NCI-H1048 (cell line): Measurements from ENCODE around the gene DLK1.

Source experiments
- DNase-seq: peaks from one replicate; lab custom pipeline; 2025; lab: John Stamatoyannopoulos, UW

DLK1 gene

DNA sequence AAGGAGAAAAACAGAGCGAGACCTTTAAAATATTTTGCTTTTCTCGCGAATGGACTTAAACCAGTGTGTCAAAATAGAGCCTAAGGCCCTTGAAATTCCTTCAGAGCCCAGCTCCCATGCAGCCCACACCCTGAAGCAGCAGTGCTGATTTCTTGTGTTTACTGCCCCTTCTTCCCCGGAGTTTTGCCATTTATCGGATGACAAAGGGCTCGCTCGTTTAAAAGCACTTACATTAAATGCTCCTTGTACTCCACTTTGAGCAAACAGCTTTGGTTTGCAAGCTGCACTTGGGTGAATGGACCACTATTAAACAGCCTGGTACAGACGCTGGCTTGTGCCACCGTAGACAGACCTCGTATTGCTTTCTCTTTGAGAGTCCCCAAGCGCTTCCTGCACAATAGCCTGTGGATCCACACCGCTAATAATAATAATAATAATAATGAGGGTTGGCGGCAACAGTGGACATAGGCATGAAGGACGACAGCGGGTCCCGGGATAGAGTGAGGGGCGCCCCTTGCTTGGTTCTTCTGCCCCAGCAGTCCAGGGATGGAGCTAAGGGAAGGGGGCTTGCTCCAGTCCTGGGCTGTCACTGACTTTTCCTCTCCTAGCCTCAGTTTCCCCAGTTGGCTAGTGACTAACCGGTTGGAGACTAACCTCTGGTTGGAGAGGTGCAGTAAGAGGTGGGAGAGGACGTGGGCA, 6.6 kb downstream of the DLK1 start:
- no peak for DNase-seq

DNA sequence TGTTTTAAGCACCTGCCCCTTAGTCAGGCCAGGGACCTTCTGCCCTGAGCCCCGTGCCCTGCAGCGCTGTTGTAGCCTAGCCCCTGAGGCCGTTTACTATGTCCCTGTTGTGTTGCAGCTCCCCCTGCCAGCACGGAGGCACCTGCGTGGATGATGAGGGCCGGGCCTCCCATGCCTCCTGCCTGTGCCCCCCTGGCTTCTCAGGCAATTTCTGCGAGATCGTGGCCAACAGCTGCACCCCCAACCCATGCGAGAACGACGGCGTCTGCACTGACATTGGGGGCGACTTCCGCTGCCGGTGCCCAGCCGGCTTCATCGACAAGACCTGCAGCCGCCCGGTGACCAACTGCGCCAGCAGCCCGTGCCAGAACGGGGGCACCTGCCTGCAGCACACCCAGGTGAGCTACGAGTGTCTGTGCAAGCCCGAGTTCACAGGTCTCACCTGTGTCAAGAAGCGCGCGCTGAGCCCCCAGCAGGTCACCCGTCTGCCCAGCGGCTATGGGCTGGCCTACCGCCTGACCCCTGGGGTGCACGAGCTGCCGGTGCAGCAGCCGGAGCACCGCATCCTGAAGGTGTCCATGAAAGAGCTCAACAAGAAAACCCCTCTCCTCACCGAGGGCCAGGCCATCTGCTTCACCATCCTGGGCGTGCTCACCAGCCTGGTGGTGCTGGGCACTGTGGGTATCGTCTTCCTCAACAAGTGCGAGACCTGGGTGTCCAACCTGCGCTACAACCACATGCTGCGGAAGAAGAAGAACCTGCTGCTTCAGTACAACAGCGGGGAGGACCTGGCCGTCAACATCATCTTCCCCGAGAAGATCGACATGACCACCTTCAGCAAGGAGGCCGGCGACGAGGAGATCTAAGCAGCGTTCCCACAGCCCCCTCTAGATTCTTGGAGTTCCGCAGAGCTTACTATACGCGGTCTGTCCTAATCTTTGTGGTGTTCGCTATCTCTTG, 7.6 kb downstream of the DLK1 start:
- no peak for DNase-seq

DNA sequence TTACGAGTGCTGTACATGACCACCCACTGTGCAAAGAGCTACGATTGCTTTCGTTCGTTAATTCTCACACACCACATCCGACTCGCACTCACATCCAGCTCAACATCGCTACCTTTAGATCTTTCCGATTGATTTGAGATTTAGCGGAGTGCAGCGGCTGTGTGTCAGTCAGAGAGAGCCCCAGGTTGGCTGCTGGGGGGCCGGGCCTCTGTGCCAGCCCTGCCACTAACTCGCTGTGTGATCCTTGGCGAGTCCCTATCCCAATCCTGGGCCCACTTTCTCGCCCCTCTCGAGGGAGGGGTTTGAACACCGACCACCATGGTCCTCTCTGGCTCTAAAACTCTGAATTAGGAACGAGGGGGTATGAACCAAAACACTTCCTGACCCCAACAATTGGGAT, 8.6 kb downstream of the DLK1 start:
- no peak for DNase-seq

DNA sequence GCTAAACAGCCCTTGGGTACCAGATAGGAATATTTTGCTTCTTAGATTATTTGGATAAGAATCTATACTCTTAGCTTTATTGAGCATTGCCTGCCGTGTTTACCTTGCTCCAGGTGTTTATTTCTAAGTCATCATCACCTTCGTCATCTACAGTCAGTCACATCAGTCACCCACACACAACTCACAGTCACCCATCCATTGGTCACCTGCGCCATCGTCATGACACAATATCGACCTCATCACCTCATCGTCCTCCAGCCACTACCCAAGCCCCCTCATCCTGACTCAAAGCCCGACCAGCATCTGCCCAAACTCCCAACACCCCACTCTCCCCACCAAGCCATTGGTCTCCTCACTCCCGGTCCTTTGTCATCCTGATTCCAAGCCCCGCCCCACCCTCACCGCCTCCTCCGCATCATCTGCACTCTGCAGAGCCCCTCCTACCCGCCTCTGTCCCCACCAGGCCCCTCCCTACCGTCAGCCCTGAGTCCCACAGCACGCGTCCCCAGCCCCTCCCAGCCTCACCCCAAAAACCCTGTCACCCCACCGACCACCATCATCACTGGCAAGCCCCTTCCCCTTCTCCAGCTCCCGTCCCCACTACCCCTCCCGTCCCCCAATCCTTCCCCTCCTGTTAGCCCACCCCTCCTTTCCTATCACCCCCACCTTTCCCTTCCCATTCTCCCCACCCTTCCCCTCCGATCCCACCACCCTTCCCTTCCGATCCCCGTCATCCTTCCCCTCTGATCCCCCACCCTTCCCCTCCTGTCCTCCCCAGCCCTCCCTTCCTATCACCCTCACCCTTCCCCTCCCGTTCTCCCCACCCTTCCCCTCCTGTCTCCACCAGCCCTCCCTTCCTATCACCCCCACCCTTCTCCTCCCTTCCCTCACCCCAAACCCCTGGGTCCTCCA, 9.8 kb downstream of the DLK1 start:
- DNase-seq = no peak

DNA sequence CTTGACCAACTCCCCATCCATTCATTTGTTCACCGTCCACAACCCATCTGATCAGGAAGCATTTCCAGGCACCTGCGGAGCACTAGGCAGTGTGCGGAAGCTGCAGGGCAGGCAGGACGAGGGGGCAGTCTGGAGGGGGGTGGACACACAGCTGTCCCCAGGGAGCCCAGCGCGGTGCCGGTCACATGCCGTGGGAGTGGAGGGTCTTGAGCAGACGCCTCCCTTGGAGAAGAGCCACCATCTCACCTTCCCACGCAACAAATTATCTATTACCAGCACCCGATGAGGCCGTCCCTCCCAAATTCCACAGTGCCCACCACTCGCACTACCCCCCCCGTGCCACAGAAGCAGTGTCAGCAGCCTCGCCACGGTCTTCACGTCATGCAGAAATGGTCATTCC, 10.8 kb downstream of the DLK1 start:
- no peak for DNase-seq

DNA sequence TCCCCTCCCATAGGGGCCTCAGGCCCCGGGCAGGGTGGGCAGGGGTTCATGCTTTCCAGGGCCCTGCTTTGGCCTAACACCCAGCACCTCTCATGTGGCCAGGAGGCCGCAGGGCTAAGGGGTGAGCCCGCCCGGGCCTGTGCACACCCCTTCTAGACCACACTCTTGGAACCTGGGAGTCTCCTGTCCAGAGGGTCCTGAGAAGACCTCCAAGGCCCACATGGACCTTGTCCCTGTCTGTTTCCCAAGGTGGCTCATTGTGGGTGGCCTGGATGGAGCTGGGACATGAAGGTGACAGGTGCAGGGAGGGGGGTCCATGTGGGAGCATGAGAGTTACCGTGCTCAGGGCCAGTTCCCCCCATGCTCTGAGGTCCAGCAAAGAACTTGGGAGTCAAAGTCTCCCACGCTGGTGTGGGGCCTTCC, 11.6 kb downstream of the DLK1 start:
- no peak for DNase-seq

DNA sequence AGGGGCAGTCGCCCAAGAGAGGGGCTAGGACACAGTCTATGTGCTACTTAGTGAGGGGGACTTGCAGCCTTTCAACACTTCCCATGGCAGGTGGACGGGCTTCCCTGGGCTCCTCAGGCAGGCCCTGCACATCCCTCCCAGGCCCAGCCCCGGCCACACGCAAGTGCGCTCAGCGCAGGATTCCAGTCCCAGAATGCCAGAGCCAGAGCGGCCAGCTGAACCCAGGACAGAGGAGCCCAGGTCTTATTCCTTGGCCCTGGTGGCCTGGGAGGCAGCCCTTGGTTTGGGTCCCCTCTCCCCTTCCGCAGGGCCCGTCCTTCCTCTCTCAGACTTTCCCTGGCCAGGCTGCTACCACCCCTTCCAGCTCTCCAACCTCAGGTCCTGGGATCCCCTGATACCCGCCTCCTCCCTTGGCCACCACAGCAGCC, 12.0 kb downstream of the DLK1 start:
- DNase-seq = no peak

DNA sequence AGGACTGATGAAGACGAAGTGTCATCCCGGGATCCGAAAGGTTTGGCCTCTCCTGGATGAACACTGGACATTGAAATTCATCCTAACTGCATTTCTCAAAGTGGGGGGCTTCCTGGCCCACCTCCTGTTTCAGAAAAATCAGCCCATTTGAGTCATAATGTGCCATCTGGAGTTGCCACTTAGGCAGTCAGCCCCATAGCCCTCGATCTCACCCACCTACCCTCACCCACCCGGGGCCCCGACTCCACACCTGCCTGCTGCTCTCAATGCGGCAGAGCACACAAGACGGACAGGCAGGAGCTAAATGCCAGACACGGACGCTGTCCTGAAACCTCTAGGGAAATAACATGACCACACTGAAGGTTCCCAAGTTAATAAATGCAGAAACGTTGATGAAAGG, 12.6 kb downstream of the DLK1 start:
- DNase-seq = no peak

DNA sequence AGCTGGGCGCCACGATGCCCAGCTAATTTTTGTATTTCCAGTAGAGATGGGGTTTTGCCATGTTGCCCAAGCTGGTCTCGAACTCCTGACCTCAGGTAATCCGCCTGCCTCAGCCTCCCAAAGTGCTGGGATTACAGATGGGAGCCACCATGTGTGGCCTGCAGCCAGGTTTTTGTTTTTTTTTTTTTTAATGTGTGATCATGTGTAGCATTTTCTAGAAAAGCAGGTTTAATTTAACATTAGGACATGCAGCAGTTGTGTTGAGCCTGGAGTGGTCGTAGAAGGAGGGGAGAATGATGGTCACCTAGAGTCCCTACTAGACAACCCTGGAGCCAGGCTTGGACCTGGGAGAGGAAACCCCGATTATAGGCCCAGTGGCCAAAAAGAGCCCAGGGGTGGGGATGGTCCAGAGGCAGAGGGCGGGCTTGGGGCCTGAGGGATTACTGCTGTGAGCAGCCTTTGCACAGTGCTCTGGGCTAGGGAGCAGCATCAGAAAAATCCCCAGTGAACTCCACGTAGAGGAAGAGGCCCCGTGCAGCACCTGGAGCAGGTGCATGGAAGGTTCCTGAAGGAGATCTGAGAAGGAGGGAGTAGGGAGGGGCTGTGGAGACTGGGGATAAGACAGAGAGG, 13.6 kb downstream of the DLK1 start:
- DNase-seq = no peak

DNA sequence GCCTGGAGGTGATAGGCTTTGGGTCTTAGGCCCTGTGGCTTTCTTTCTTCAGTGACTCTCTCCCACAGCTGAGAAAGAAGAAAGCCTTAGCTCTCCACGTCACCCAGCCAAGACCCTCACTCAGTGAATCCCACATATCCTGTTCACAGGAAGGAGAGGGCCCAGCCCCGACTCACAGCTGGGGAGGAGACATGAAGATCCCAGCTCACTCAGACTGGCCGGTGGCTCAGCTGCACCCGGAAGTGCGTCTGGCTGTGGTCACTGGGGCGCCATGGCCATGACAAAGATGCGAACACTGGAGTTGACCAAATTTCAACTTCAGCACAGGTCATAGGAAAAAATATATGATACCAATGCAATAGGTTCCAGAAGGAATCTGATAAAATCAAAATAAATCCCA, 14.2 kb downstream of the DLK1 start:
- DNase-seq = no peak

DNA sequence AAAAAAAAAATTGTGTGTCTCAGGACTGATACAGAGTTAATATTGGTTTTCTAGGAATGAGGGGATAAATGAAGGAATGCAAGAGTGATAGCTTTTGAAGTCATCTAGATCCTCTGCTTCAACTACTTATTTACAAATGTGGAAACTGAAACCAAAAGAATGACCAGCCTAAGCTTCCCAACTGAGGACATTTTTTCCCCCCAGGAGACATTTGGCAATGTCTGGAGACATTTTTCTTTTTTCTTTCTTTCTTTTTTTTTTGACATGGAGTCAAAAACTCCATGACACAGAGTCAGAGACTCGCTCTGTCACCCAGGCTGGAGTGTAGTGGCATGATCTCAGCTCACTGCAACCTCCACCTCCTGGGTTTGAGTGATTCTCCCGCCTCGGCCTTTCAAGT, 15.3 kb downstream of the DLK1 start:
- DNase-seq = no peak

DNA sequence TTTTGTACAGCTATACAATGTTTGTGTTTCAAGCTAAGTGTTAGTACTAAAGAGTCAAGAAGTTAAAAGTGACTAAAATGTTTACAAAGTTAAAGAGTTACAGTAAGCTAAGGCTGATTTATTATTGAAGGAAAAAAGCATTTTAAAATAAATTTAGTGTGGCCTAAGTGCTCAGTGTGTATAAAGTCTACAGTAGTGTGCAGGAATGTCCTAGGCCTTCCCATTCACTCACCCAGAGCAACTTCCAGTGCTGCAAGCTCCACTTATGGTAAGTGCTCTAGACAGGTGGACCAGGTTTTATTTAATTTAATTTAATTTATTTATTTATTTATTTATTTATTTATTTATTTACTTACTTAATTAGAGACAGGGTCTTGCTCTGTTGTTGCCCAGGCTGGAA, 19.6 kb downstream of the DLK1 start:
- DNase-seq = no peak

DNA sequence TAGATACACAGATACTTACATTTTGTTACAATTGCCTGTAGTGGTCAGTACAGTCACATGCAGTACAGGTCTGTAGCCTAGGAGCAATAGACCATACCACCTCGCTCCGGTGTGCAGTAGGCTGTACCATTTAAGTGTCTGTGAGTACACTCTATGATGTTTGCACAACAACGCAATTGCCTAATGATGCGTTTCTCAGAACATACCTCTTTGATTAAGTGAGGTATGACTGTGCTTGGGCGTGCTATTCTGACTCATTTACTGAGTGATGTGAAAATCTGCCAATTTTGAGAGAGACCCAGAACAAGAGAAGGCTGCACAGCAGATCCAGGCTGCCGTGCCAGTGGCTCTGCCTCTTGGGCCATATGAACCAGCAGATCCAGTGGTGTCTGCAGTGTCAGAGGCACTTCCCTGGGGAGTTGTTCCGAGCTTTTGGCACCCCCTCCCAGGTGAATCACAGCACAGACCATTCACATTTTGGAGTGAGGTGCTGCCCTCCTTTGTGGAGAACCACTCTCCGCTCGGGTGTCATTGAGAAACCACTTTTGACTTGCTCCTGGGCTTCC, 20.4 kb downstream of the DLK1 start:
- no peak for DNase-seq

DNA sequence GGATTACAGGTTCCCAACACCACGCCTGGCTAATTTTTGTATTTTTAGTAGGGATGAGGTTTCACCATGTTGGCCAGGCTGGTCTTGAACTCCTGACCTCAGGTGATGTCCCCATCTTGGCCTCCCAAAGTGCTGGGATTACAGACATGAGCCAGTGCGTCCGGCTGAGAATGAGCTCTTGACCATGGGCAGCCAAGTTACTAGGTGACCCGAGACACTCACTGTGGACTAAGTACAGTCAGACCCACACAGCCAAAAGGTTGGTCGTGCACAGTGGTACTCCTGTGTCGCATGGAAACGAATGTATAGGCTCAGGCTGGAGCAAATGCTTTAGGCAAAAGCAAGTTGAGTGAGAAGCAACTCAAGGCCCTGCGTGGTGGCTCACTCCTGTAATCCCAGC, 21.0 kb downstream of the DLK1 start:
- DNase-seq = no peak

DNA sequence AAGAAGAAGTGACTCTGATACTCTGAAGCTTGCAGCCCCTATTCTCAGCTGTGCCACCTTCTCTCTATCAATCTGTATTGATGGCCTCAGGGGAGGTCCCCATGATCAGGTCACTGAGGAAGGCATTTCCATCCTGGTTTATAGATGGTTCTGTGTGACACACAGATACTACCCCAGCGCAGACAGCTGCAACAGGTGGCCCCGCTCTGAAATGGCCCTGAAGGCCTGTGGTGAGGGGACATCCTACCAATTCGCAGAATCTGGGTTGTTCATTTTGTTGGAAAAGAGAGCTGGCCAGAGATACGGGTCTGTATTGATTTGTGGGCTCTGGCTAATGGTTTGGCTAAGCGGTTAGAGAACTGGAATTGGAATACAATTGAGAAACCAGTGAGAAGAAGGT, 21.7 kb downstream of the DLK1 start:
- DNase-seq = no peak

DNA sequence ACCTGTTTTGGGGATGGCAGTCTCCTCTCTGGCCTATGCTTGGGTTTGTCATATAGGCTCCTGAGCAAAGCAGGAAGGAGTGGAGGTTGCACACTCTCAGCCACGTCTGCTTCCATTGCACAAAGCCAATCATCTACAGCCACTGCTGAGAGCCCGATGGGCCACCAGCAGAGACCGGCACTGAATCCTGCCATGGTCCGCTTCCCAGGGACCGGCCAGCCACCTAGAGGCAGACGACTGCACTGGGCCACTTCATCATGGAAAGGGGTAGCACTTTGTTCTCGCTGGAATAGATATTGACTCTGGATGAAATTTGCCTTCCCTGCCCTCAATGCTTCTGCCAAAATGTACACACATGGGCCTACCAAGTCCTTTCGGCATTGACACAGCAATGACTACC, 22.3 kb downstream of the DLK1 start:
- DNase-seq = no peak

DNA sequence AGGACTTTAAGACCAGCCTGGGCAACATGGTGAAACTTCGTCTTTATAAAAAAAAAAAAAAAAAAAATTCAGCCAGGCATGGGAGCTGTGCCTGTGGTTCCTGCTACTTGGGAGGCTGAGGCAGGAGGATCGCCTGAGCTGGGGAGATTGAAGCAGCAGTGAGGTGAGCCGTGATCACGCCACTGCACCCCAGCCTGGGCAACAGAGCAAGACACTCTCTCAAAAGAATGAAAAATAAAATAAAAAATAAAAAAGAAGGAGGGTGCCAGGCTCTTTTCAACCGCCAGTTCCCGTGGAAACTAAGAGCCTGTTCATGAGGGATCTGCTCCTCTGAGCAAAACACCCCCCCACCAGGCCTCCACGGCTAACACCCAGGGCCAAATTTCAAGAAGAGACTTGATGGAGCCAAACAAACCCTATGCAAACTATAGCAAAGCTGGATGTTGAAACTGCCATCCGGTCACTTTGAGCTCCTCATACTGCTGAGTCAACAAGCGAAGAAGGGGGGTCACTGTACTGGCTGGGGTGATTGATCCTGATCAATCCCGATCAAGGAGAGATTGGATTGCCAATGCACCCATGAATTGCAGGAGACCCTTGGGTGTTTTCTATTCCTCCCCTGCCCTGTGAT, 23.4 kb downstream of the DLK1 start:
- no peak for DNase-seq

DNA sequence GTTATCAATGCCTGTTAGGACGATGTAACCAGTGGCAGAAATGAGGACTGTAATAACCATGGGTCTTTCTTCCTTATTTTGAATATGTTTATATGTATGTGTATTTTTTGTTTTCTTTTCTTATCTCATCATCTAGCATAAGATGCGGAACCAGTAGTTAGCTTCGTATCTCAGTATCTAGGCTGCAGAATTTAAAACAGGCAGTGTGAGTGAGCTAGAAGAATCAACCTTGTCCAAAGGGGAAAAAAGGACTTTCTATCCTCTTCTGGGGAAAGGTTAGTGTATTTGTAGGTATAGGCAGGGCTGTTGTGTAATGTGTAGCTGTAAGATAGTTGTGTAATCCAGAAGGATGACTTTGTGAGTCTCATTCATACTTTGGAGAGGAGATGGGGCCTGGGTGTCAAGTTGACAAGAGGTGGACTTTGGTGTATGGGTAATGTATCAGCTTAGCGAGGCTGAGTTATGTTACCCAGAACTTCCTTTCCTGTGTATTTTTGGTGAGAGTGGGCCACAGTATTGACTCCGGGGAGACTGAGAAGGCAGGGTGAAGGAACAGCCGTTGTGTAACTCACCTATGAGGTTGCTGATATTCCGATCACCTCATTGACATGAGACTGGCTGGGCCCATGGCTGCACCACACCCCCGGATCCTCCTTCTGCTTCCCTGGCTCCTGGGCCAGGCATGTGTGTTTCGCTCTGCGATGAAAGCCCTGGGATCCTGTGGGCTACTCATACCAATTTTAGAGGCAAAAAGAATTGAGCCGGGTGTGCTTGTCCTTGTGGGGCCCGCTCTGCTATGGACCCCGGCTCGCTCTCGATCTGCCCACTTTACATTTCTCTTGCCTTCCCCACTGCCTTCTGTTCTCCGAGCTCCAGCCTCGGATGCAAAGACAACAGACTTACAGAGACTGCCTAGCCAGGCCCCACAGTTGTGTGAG, 24.3 kb downstream of the DLK1 start:
- DNase-seq = no peak

DNA sequence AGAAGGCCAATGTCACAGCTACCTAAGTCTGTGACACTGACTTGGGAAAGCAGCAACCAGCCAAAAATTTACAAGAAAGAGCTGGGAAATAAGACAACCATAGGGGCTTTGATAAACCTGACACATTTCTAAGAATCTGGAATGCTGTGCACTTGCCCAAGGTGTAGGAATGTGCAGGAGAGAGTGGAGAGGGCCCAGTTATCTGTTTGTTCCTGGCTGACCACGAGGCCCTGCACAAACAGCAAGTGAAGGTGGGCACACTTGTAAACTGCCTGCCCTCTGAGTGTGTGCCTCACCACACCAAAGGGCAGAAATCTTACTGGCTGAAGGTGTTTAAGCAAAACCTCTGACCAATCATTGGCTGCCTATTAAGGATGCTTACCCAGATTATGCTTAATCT, 27.3 kb downstream of the DLK1 start:
- no peak for DNase-seq

DNA sequence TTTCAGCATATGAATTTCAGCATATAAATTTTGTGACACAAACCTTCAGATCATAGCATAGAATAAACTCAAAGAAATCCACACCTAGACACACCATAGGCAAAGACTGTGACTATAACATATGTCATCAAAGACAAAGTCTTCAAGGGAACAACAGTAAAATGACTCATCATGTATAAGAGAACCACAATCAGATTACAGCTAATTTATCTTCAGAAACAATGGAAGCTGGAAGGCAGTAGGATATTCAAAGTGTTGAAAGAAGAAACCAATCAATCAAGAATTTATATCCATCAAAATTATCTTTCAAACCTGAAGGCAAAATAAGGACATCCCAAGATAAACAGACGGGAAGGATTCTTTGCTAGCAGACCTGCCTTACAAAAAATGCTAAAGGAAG, 29.0 kb downstream of the DLK1 start:
- DNase-seq = no peak
